Fibroblast of lung (primary cell): Measurements from ENCODE around the gene TCP1. TPM values are rescaled to one million over a fixed set of nuclear protein-coding genes. Genes with fewer than 3 reads are reported as not detected.
A peak's percentile ranks its signal among the peaks of the same experiment; 100 is the strongest.

Source experiments
- DNase-seq, 2 donors: peaks; one replicate each; pipeline versions ENCODE4 v3.0.0 to v3.0.0-alpha.2; 2010; ENCODE audit warnings: low read depth in 2 of 2
- H2AFZ ChIP-seq: 2 replicates; pipeline ENCODE4 v1.5.1; 2012; ENCODE audit warnings: low read length, control low read depth, inconsistent platforms
- H3K27ac ChIP-seq: 2 replicates; pipeline ENCODE4 v1.5.1; 2011; ENCODE audit warnings: low read length, control low read depth; ENCODE audit not compliant: insufficient read depth
- H3K27me3 ChIP-seq: 2 replicates; pipeline ENCODE4 v1.5.1; 2011; ENCODE audit warnings: mild to moderate bottlenecking, low read length; ENCODE audit not compliant: control insufficient read depth, insufficient read depth
- H3K36me3 ChIP-seq: 2 replicates; pipeline ENCODE4 v1.5.1; 2011; ENCODE audit warnings: low read length; ENCODE audit not compliant: control insufficient read depth, insufficient read depth
- H3K4me1 ChIP-seq: 2 replicates; pipeline ENCODE4 v1.5.1; 2011; ENCODE audit warnings: low read length; ENCODE audit not compliant: control insufficient read depth, insufficient read depth; ENCODE audit errors: extremely low read depth
- H3K4me2 ChIP-seq: 2 replicates; pipeline ENCODE4 v1.5.1; 2011; ENCODE audit warnings: low read length, control low read depth; ENCODE audit not compliant: insufficient read depth; ENCODE audit errors: extremely low read depth
- H3K4me3 ChIP-seq, 4 experiments: fragments of 200-600 bp in 1 of 4; sonication (generic) in 1 of 4; replicated peaks in 1 of 4; 2 replicates each; pipeline ENCODE4 v1.5.1; 2011 to 2016; ENCODE audit warnings: low read length in 4 of 4, low read depth in 3 of 4, mild to moderate bottlenecking in 3 of 4, control low read depth in 2 of 4, inconsistent platforms in 1 of 4, mixed read lengths in 1 of 4; ENCODE audit not compliant: insufficient read depth in 1 of 4; ENCODE audit errors: control extremely low read depth in 1 of 4
- H3K79me2 ChIP-seq: 2 replicates; pipeline ENCODE4 v1.5.1; 2012; ENCODE audit warnings: mild to moderate bottlenecking, low read length, inconsistent platforms; ENCODE audit not compliant: control insufficient read depth, insufficient read depth
- H3K9ac ChIP-seq: 2 replicates; pipeline ENCODE4 v1.5.1; 2011; ENCODE audit warnings: mild to moderate bottlenecking, low read length, control low read depth; ENCODE audit not compliant: insufficient read depth
- H3K9me3 ChIP-seq: 2 replicates; pipeline ENCODE4 v1.5.1; 2012; ENCODE audit warnings: low read depth, low read length; ENCODE audit not compliant: control insufficient read depth, insufficient read depth
- H4K20me1 ChIP-seq: 2 replicates; pipeline ENCODE4 v1.5.1; 2011; ENCODE audit warnings: low read length; ENCODE audit not compliant: control insufficient read depth, insufficient read depth; ENCODE audit errors: extremely low read depth
- EZH2 ChIP-seq: IDR thresholded peaks from 2 replicates; pipeline ENCODE4 v1.5.1; 2012; ENCODE audit warnings: low read length, control low read depth, mild to moderate bottlenecking; ENCODE audit errors: missing control alignments
- polyA plus RNA-seq, 2 donors: library from polyadenylated mRNA; depleted of rRNA in 1 of 2; stranded (reverse) in 1 of 2; unstranded in 1 of 2; fragments of >200 nt; gene quantifications; 2 replicates each; pipeline ENCODE4 v1.2.1, GENCODE V29; 2011 to 2012; ENCODE audit warnings: missing spikeins in 1 of 2
- total RNA-seq: library from RNA; depleted of rRNA; stranded (reverse); fragments of >200 nt; gene quantifications from 2 replicates; pipeline ENCODE4 v1.2.1, GENCODE V29; 2014
- TF ChIP-seq, protein P1 (sequence below), 2 donors: IDR thresholded peaks in 1 of 2; conservative IDR thresholded peaks in 1 of 2; 1 replicate in 1 of 2; 2 replicates in 1 of 2; pipeline ENCODE4 v1.5.1; 2011 to 2012; ENCODE audit warnings: low read length in 2 of 2, control low read depth in 1 of 2, inconsistent platforms in 1 of 2, low read depth in 1 of 2, mild to moderate bottlenecking in 1 of 2

TCP1 gene
- total and polyA plus RNA-seq, 2 donors (not counting 1 experiment from before 2014, with no cell fraction given) = 142 to 231 TPM

DNA sequence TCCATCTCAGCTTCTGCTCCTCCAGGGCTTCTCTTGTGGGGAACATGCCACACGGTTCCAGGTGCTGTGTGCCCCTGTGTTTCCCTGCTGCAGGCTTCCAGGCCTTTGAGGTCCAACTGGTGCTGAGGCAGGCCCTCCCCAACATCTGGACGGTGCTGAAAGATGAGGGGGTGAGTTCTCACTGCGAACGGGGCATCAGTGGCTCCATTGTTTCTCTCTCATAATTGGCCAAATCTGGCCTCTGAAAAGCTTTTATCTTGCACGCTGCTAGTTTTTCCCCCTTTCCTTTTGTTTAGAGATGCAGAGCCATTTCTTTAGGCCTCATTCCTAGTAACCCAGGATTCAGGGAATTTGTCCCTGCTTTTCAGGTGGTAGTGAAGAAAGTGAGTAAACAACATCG lies 19.2 kb upstream of the TCP1 start:
- TF ChIP-seq, protein P1, sequence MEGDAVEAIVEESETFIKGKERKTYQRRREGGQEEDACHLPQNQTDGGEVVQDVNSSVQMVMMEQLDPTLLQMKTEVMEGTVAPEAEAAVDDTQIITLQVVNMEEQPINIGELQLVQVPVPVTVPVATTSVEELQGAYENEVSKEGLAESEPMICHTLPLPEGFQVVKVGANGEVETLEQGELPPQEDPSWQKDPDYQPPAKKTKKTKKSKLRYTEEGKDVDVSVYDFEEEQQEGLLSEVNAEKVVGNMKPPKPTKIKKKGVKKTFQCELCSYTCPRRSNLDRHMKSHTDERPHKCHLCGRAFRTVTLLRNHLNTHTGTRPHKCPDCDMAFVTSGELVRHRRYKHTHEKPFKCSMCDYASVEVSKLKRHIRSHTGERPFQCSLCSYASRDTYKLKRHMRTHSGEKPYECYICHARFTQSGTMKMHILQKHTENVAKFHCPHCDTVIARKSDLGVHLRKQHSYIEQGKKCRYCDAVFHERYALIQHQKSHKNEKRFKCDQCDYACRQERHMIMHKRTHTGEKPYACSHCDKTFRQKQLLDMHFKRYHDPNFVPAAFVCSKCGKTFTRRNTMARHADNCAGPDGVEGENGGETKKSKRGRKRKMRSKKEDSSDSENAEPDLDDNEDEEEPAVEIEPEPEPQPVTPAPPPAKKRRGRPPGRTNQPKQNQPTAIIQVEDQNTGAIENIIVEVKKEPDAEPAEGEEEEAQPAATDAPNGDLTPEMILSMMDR (conservative IDR thresholded peaks at IDR 0.05 in 1 of 2, IDR thresholded peaks at IDR 0.05 in 1 of 2; ENCODE audit: low read depth in 1 of 2, low read length in 2 of 2) = no peak
- TF ChIP-seq EZH2 = no peak
- Histone ChIP-seq H2AFZ (no peak overlapping the region), H4K20me1 (no peaks in the 10 kb centered on the region), H3K4me2 (no peak overlapping the region), H3K4me3 (no peak overlapping the region), H3K36me3 (no peaks in the 10 kb centered on the region), H3K27me3 (no peaks in the 10 kb centered on the region), H3K9ac (no peak overlapping the region), H3K27ac (no peak overlapping the region), H3K9me3 (no peaks in the 10 kb centered on the region), H3K79me2 (no peaks in the 10 kb centered on the region), H3K4me1 (no peaks in the 10 kb centered on the region)
- no peak for DNase-seq

DNA sequence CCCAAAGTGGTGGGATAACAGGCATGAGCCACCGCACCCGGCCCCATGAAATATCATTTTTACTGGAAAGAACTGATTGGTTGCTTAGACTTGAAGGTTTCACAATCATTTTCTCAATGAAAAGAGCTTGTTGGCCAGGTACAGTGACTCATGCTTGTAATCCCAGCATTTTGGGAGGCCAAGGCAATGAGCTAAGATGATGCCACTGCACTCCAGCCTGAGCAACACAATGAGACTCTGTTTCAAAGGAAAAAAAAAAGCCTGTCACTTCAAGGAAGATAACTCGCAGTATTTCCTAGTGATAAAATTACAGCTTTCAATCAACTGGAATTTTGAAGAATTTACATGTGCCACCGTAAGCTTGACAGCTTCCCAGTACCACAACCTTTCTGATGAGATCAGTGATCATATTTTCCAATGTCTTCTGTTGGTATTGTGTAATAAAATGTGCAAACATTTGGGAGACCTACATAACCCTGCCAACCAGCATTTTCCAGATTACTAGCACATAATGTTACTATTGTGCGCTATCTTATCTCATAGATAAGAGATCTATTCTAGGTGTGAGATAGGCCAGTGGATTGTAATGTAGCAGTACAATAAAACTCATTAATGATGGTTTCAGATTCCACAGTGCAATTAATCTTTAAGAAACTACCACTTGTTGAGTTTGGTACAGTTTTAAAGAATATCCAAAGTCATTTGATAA lies 17.9 kb upstream of the TCP1 start:
- H3K27ac ChIP-seq = no peak overlapping the region
- no peak overlapping the region for H2AFZ ChIP-seq
- DNase-seq = peak in 1 of 2 donors; percentile 54
- H3K36me3 ChIP-seq = no peaks in the 10 kb centered on the region
- no peaks in the 10 kb centered on the region for H3K4me1 ChIP-seq
- no peaks in the 10 kb centered on the region for H3K79me2 ChIP-seq
- no peaks in the 10 kb centered on the region for H3K9me3 ChIP-seq
- no peak overlapping the region for H3K4me3 ChIP-seq
- TF ChIP-seq EZH2 = no peak
- H3K9ac ChIP-seq = no peak overlapping the region
- H3K4me2 ChIP-seq = no peak overlapping the region
- H3K27me3 ChIP-seq = no peaks in the 10 kb centered on the region
- no peaks in the 10 kb centered on the region for H4K20me1 ChIP-seq

DNA sequence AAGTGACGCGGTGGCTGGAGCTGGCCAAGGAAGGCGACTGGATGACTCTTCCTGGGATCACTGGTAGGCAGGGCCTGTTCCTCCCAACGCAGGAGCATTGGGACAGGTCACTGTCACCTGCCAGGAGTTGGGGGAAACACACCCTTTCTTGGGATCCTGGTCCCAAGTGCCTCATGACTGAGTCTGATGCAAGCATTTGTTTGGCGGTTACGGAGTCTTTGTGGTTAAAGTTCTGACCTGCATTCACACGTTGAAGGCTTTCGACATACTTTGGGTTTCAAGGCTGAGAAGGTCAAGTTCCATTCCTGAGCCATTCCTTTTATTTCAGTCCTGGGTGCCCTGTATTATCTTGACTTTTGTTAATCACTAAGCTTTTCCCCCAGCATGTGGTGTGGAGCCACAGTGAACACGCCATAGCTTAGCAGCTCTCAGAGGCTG lies 16.6 kb upstream of the TCP1 start:
- Histone ChIP-seq H3K27ac (no peak overlapping the region), H3K36me3 (no peaks in the 10 kb centered on the region), H4K20me1 (no peaks in the 10 kb centered on the region), H3K9me3 (no peaks in the 10 kb centered on the region), H3K27me3 (no peaks in the 10 kb centered on the region), H2AFZ (no peak overlapping the region), H3K4me3 (no peak overlapping the region), H3K79me2 (no peaks in the 10 kb centered on the region), H3K4me2 (no peak overlapping the region), H3K9ac (no peak overlapping the region), H3K4me1 (no peaks in the 10 kb centered on the region)
- TF ChIP-seq, protein P1 (conservative IDR thresholded peaks at IDR 0.05 in 1 of 2, IDR thresholded peaks at IDR 0.05 in 1 of 2; ENCODE audit: low read depth in 1 of 2, low read length in 2 of 2) = no peak
- TF ChIP-seq EZH2 = no peak
- peak; percentile 17 to 23 for DNase-seq
